Brain microvascular endothelial cell (primary cell): Measurements from ENCODE around the gene SULT1C4.

Source experiments
- DNase-seq: peaks from one replicate; pipeline ENCODE4 v3.0.0-alpha.2; 2020
- H3K27ac ChIP-seq: fragments of 250-450 bp; sonication (Bioruptor Pico); 2 replicates; pipeline ENCODE4 v1.5.1; 2020; ENCODE audit warnings: mild to moderate bottlenecking, moderate library complexity
- H3K27me3 ChIP-seq: fragments of 250-450 bp; sonication (Bioruptor Pico); replicated peaks from 2 replicates; pipeline ENCODE4 v1.5.1; 2020; ENCODE audit warnings: mild to moderate bottlenecking
- H3K36me3 ChIP-seq: fragments of 250-450 bp; sonication (Bioruptor Pico); replicated peaks from 2 replicates; pipeline ENCODE4 v1.5.1; 2020; ENCODE audit warnings: mild to moderate bottlenecking
- H3K4me3 ChIP-seq: 2 replicates; pipeline ENCODE4 v1.5.1; 2011; ENCODE audit warnings: low read depth, mild to moderate bottlenecking, control low read depth, low read length, moderate library complexity
- CTCF ChIP-seq: IDR thresholded peaks from 2 replicates; pipeline ENCODE4 v1.5.1; 2011; ENCODE audit warnings: low read depth, mild to moderate bottlenecking, moderate library complexity, low read length, control low read depth, inconsistent platforms; ENCODE audit errors: missing control alignments
- in situ Hi-C: cut with HindIII; loops from 2 replicates; pipeline ENCODE4 v1.10.0; 2017; ENCODE audit warnings: low sequenced_read_pairs, low pct_ligation_motif_present

Gene SULT1C4

GRCh38 chr2:108367014-108367413 is 10.7 kb upstream of the SULT1C4 start:
- TF ChIP-seq CTCF, result no peak
- in situ Hi-C loops, result no loop called here
- DNase-seq, result no peak
- Histone ChIP-seq H3K27me3 (no peaks in the 10 kb centered on the region), H3K36me3 (no peaks in the 10 kb centered on the region), H3K4me3 (no peak overlapping the region), H3K27ac (no peak overlapping the region)

GRCh38 chr2:108367561-108368175 is 10.1 kb upstream of the SULT1C4 start:
- H3K27ac ChIP-seq, result no peak overlapping the region
- in situ Hi-C loops, result no loop called here
- H3K4me3 ChIP-seq, result no peak overlapping the region
- no peak for TF ChIP-seq CTCF
- no peaks in the 10 kb centered on the region for H3K27me3 ChIP-seq
- no peaks in the 10 kb centered on the region for H3K36me3 ChIP-seq
- DNase-seq, result no peak

GRCh38 chr2:108369153-108369552 is 8.6 kb upstream of the SULT1C4 start:
- Histone ChIP-seq H3K27me3 (no peaks in the 10 kb centered on the region), H3K4me3 (no peak overlapping the region), H3K27ac (no peak overlapping the region), H3K36me3 (no peaks in the 10 kb centered on the region)
- DNase-seq, result no peak
- peak; percentile 12 for TF ChIP-seq CTCF
- in situ Hi-C loops, result no loop called here

- no peak overlapping the region for H3K27ac ChIP-seq
- H3K4me3 ChIP-seq, result no peak overlapping the region
- no peak for TF ChIP-seq CTCF
- no peaks in the 10 kb centered on the region for H3K36me3 ChIP-seq
- in situ Hi-C loops, result no loop called here
- peak; percentile 25 for DNase-seq
- no peaks in the 10 kb centered on the region for H3K27me3 ChIP-seq
These were observed 7.7 kb upstream of the SULT1C4 start for GRCh38 chr2:108370080-108370479.

- H3K27me3 ChIP-seq, result no peaks in the 10 kb centered on the region
These were observed 980 bp upstream of the SULT1C4 start for GRCh38 chr2:108376774-108377173.

More at GRCh38 chr2:108376774-108377173, 980 bp upstream of the SULT1C4 start:
- no peak overlapping the region for H3K27ac ChIP-seq
- no peak for DNase-seq
- H3K36me3 ChIP-seq, result no peaks in the 10 kb centered on the region
- TF ChIP-seq CTCF, result no peak
- H3K4me3 ChIP-seq, result no peak overlapping the region
- in situ Hi-C loops, result no loop called here
